H9 (cell line): ENCODE results near the gene UTP4. TPM values are rescaled to one million over a fixed set of nuclear protein-coding genes. Genes with fewer than 3 reads are reported as not detected.

Source experiments
- DNase-seq: peaks from one replicate; pipeline ENCODE4 v3.0.0-alpha.2; 2017
- H2AFZ ChIP-seq: one replicate; pipeline ENCODE4 v1.6.1; 2013; ENCODE audit warnings: mild to moderate bottlenecking, low read length, control low read depth, moderate library complexity
- H2AK5ac ChIP-seq: 2 replicates; pipeline ENCODE4 v1.6.1; 2013; ENCODE audit warnings: low read length, control low read depth, mixed read lengths; ENCODE audit not compliant: insufficient read length
- H2BK120ac ChIP-seq: one replicate; pipeline ENCODE4 v1.6.1; 2013; ENCODE audit warnings: low read depth, mild to moderate bottlenecking, low read length, control low read depth, inconsistent platforms; ENCODE audit not compliant: poor library complexity, severe bottlenecking
- H2BK12ac ChIP-seq: 2 replicates; pipeline ENCODE4 v1.6.1; 2013; ENCODE audit warnings: low read length, control low read depth, mixed read lengths, low read depth; ENCODE audit not compliant: insufficient read length
- H2BK15ac ChIP-seq: 2 replicates; pipeline ENCODE4 v1.6.1; 2013; ENCODE audit warnings: low read depth, low read length, control low read depth
- H2BK20ac ChIP-seq: one replicate; pipeline ENCODE4 v1.6.1; 2013; ENCODE audit warnings: low read depth, mild to moderate bottlenecking, low read length, control low read depth, inconsistent platforms; ENCODE audit not compliant: poor library complexity, severe bottlenecking
- H2BK5ac ChIP-seq: 2 replicates; pipeline ENCODE4 v1.6.1; 2013; ENCODE audit warnings: low read length, control low read depth, mixed read lengths; ENCODE audit not compliant: insufficient read length
- H3K14ac ChIP-seq: 2 replicates; pipeline ENCODE4 v1.6.1; 2013; ENCODE audit warnings: low read length, control low read depth; ENCODE audit not compliant: insufficient read depth
- H3K18ac ChIP-seq: 2 replicates; pipeline ENCODE4 v1.6.1; 2013; ENCODE audit warnings: low read depth, mild to moderate bottlenecking, mixed read lengths, low read length, control low read depth; ENCODE audit not compliant: insufficient read length
- H3K23ac ChIP-seq: 2 replicates; pipeline ENCODE4 v1.6.1; 2013; ENCODE audit warnings: low read length, control low read depth, mixed read lengths, low read depth; ENCODE audit not compliant: insufficient read length
- H3K23me2 ChIP-seq: 2 replicates; pipeline ENCODE4 v1.6.1; 2013; ENCODE audit warnings: low read depth, mild to moderate bottlenecking, mixed read lengths, low read length, control low read depth; ENCODE audit not compliant: insufficient read length, poor library complexity, severe bottlenecking
- H3K27ac ChIP-seq: 2 replicates; pipeline ENCODE4 v1.5.1; 2013; ENCODE audit warnings: low read length, control low read depth, mixed read lengths, low read depth; ENCODE audit not compliant: insufficient read length
- H3K27me3 ChIP-seq: 2 replicates; pipeline ENCODE4 v1.6.1; 2013; ENCODE audit warnings: low read length, control low read depth, inconsistent platforms; ENCODE audit not compliant: insufficient read depth
- H3K4ac ChIP-seq: 2 replicates; pipeline ENCODE4 v1.6.1; 2013; ENCODE audit warnings: low read depth, mild to moderate bottlenecking, control low read depth, inconsistent platforms, low read length, moderate library complexity
- H3K4me1 ChIP-seq: 2 replicates; pipeline ENCODE4 v1.6.1; 2013; ENCODE audit warnings: low read length, control low read depth, inconsistent platforms; ENCODE audit not compliant: insufficient read depth
- H3K4me2 ChIP-seq: 2 replicates; pipeline ENCODE4 v1.6.1; 2013; ENCODE audit warnings: low read length, control low read depth, mixed read lengths; ENCODE audit not compliant: insufficient read length, insufficient read depth
- H3K56ac ChIP-seq: 2 replicates; pipeline ENCODE4 v1.6.1; 2013; ENCODE audit warnings: low read depth, mild to moderate bottlenecking, mixed read lengths, low read length, control low read depth; ENCODE audit not compliant: insufficient read length
- H3K79me1 ChIP-seq: 2 replicates; pipeline ENCODE4 v1.6.1; 2013; ENCODE audit warnings: low read depth, mild to moderate bottlenecking, moderate library complexity, low read length, control low read depth, inconsistent platforms; ENCODE audit not compliant: insufficient read depth, poor library complexity, severe bottlenecking
- H3K79me2 ChIP-seq: 2 replicates; pipeline ENCODE4 v1.6.1; 2013; ENCODE audit warnings: low read length, control low read depth, inconsistent platforms; ENCODE audit not compliant: insufficient read depth
- H3K9ac ChIP-seq: 2 replicates; pipeline ENCODE4 v1.6.1; 2013; ENCODE audit warnings: low read length, control low read depth, mixed read lengths; ENCODE audit not compliant: insufficient read length; ENCODE audit errors: extremely low read depth
- H3K9me3 ChIP-seq: one replicate; pipeline ENCODE4 v1.6.1; 2013; ENCODE audit warnings: low read depth, low read length, inconsistent platforms; ENCODE audit not compliant: control insufficient read depth
- H3T11ph ChIP-seq: one replicate; pipeline ENCODE4 v1.6.1; 2013; ENCODE audit warnings: mild to moderate bottlenecking, low read length, control low read depth, inconsistent platforms
- H4K20me1 ChIP-seq: one replicate; pipeline ENCODE4 v1.6.1; 2013; ENCODE audit not compliant: control insufficient read depth, insufficient read length, insufficient read depth
- H4K5ac ChIP-seq: 2 replicates; pipeline ENCODE4 v1.6.1; 2013; ENCODE audit warnings: low read depth, mild to moderate bottlenecking, mixed read lengths, low read length, control low read depth; ENCODE audit not compliant: insufficient read length
- H4K8ac ChIP-seq: replicated peaks from 2 replicates; pipeline ENCODE4 v1.6.1; 2013; ENCODE audit warnings: low read length, control low read depth, mixed read lengths, low read depth; ENCODE audit not compliant: insufficient read length
- H4K91ac ChIP-seq: 2 replicates; pipeline ENCODE4 v1.6.1; 2013; ENCODE audit warnings: low read depth, mild to moderate bottlenecking, moderate library complexity, mixed read lengths, low read length, control low read depth; ENCODE audit not compliant: insufficient read length
- H3K27ac Mint-ChIP-seq, 3 experiments: 2 replicates in 2 of 3; 3 replicates in 1 of 3; pipeline ENCODE4 v1.8.0; 2020 to 2021; ENCODE audit warnings: mixed read lengths in 3 of 3, mild to moderate bottlenecking in 1 of 3, moderate library complexity in 1 of 3
- H3K27me3 Mint-ChIP-seq: 2 replicates; pipeline ENCODE4 v1.8.0; 2021; ENCODE audit warnings: low read depth, mild to moderate bottlenecking, moderate library complexity, mixed read lengths
- H3K36me3 Mint-ChIP-seq, 3 experiments: 2 replicates in 2 of 3; 3 replicates in 1 of 3; pipeline ENCODE4 v1.8.0; 2020 to 2021; ENCODE audit warnings: low read depth in 3 of 3, mixed read lengths in 3 of 3; ENCODE audit not compliant: insufficient read depth in 1 of 3
- H3K4me1 Mint-ChIP-seq, 2 experiments: 2 replicates each; pipeline ENCODE4 v1.8.0; 2020; ENCODE audit warnings: mixed read lengths in 2 of 2
- H3K4me3 Mint-ChIP-seq, 2 experiments: 2 replicates in 1 of 2; 3 replicates in 1 of 2; pipeline ENCODE4 v1.8.0; 2020 to 2021; ENCODE audit warnings: mild to moderate bottlenecking in 2 of 2, mixed read lengths in 2 of 2, moderate library complexity in 1 of 2
- H3K9me3 Mint-ChIP-seq, 2 experiments: 2 replicates in 1 of 2; 3 replicates in 1 of 2; pipeline ENCODE4 v1.8.0; 2020; ENCODE audit warnings: mild to moderate bottlenecking in 2 of 2, mixed read lengths in 2 of 2, moderate library complexity in 1 of 2
- total RNA-seq: library from RNA; stranded (reverse); gene quantifications from 2 replicates; pipeline ENCODE4 v1.2.1, GENCODE V29; 2021
- TF ChIP-seq, protein P1 (sequence below): fragments of 200-600 bp; sonication (generic); conservative IDR thresholded peaks from 3 replicates; pipeline ENCODE4 v1.8.0; 2021; ENCODE audit warnings: antibody characterized with exemption, mild to moderate bottlenecking

UTP4 gene
- total RNA-seq, 1 experiment from 2014 or later, result 94.0 TPM

- H3T11ph ChIP-seq, result no peak overlapping the region
- H2BK5ac ChIP-seq, result no peak overlapping the region
- no peak overlapping the region for H3K27ac ChIP-seq
- H3K14ac ChIP-seq, result no peak overlapping the region
- H3K23ac ChIP-seq, result no peak overlapping the region
- H3K4me1 ChIP-seq, result no peaks in the 10 kb centered on the region
- no peak overlapping the region for H2AFZ ChIP-seq
- no peak overlapping the region for H4K5ac ChIP-seq
- Mint-ChIP-seq H3K27ac (0 out of 7 replicates have a peak overlapping the region, but pooled peaks of 1 of the 3 experiments have one; percentile 67), H3K27me3 (no peaks in the 10 kb centered on the region), H3K9me3 (no peaks in the 10 kb centered on the region), H3K36me3 (peaks cover 2 to 6% (median 5%) of the 10 kb centered on the region in 3 experiments; a peak in 6 of 7 replicates), H3K4me3 (no peak overlapping the region), H3K4me1 (peaks cover 3 to 11% of the 10 kb centered on the region in 2 experiments; a peak in 2 of 4 replicates)
- H3K23me2 ChIP-seq, result no peaks in the 10 kb centered on the region
- DNase-seq, result no peak
- no peaks in the 10 kb centered on the region; the same call in 1 of the 2 replicates for H3K79me2 ChIP-seq
- H3K9ac ChIP-seq, result no peak overlapping the region
- H3K79me1 ChIP-seq, result peaks cover 2% of the 10 kb centered on the region
- H4K8ac ChIP-seq, result no peak overlapping the region
- no peak overlapping the region for H3K4ac ChIP-seq
- no peak overlapping the region for H2BK20ac ChIP-seq
- H3K4me2 ChIP-seq, result no peak overlapping the region
- H2BK15ac ChIP-seq, result no peak overlapping the region
- TF ChIP-seq, protein P1, sequence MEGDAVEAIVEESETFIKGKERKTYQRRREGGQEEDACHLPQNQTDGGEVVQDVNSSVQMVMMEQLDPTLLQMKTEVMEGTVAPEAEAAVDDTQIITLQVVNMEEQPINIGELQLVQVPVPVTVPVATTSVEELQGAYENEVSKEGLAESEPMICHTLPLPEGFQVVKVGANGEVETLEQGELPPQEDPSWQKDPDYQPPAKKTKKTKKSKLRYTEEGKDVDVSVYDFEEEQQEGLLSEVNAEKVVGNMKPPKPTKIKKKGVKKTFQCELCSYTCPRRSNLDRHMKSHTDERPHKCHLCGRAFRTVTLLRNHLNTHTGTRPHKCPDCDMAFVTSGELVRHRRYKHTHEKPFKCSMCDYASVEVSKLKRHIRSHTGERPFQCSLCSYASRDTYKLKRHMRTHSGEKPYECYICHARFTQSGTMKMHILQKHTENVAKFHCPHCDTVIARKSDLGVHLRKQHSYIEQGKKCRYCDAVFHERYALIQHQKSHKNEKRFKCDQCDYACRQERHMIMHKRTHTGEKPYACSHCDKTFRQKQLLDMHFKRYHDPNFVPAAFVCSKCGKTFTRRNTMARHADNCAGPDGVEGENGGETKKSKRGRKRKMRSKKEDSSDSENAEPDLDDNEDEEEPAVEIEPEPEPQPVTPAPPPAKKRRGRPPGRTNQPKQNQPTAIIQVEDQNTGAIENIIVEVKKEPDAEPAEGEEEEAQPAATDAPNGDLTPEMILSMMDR, result no peak
- no peak overlapping the region for H4K91ac ChIP-seq
- H2AK5ac ChIP-seq, result no peak overlapping the region
- no peak overlapping the region for H3K18ac ChIP-seq
- H2BK120ac ChIP-seq, result no peak overlapping the region
- no peak overlapping the region for H3K56ac ChIP-seq
- H2BK12ac ChIP-seq, result no peak overlapping the region
- no peaks in the 10 kb centered on the region for H3K27me3 ChIP-seq
- H4K20me1 ChIP-seq, result no peaks in the 10 kb centered on the region
- no peaks in the 10 kb centered on the region for H3K9me3 ChIP-seq
Measured at GRCh38 chr16:69194488-69194887, 62.0 kb downstream of the UTP4 start.
